Sigmoid colon (tissue), 4 donors: ENCODE results near the gene ROR1.

Experiments used
- EP300 ChIP-seq, 4 donors: sonication (generic); formaldehyde crosslinking; IDR thresholded peaks; one replicate each; pipeline ENCODE4 v1.6.1; 2017; ENCODE audit warnings: antibody characterized with exemption in 4 of 4
- POLR2A ChIP-seq, 2 donors: fragments of 450-650 bp; IDR thresholded peaks; one replicate each; pipeline ENCODE4 v1.6.1; 2016; ENCODE audit warnings: antibody characterized with exemption in 2 of 2, mild to moderate bottlenecking in 2 of 2, moderate library complexity in 2 of 2
- POLR2AphosphoS5 ChIP-seq, 4 donors: sonication (generic); formaldehyde crosslinking; IDR thresholded peaks; one replicate each; pipeline ENCODE4 v1.6.1; 2017; ENCODE audit warnings: antibody characterized with exemption in 4 of 4
- TF ChIP-seq, protein P1 (sequence below), 4 experiments: fragments of 450-650 bp in 3 of 4; fragments of 200-600 bp in 1 of 4; IDR thresholded peaks; one replicate each; pipeline ENCODE4 v1.5.1; 2016 to 2019; ENCODE audit warnings: antibody characterized with exemption in 4 of 4, mild to moderate bottlenecking in 3 of 4, moderate library complexity in 2 of 4

DNA sequence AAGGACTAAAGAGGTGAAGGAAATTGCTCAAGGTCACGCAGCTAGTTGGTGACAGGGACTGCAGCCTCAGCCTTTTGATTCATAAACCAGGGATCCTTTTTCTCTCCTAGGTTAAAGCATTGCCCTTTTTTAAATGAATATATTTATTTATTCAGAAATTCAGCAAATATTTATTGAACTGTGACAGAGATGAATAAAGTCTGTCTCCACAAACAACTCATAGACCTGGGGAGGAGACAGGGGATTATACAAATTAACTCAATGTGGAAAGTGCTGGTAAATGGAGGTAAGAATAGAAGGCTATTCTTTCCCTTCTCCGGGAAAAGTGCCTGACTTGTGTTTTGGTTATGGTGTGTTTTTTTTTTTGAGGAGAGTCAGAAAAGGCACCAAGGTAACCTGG, 110.7 kb downstream of the ROR1 start:
- TF ChIP-seq, protein P1, sequence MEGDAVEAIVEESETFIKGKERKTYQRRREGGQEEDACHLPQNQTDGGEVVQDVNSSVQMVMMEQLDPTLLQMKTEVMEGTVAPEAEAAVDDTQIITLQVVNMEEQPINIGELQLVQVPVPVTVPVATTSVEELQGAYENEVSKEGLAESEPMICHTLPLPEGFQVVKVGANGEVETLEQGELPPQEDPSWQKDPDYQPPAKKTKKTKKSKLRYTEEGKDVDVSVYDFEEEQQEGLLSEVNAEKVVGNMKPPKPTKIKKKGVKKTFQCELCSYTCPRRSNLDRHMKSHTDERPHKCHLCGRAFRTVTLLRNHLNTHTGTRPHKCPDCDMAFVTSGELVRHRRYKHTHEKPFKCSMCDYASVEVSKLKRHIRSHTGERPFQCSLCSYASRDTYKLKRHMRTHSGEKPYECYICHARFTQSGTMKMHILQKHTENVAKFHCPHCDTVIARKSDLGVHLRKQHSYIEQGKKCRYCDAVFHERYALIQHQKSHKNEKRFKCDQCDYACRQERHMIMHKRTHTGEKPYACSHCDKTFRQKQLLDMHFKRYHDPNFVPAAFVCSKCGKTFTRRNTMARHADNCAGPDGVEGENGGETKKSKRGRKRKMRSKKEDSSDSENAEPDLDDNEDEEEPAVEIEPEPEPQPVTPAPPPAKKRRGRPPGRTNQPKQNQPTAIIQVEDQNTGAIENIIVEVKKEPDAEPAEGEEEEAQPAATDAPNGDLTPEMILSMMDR (IDR thresholded peaks at IDR 0.05): no peak
- TF ChIP-seq POLR2A (IDR thresholded peaks at IDR 0.05) (no peak), POLR2AphosphoS5 (IDR thresholded peaks at IDR 0.05) (no peak), EP300 (IDR thresholded peaks at IDR 0.05) (no peak)
